Posterior cingulate gyrus (tissue), 11 donors: ENCODE data around the gene FTHL17.
A peak's percentile ranks its signal among the peaks of the same experiment; 100 is the strongest.

Experiments
- DNase-seq, 10 donors: peaks; one replicate each; pipeline versions ENCODE4 v3.0.0 to v3.0.0-alpha.2; 2020 to 2021; ENCODE audit warnings: mixed read lengths in 3 of 10
- intact Hi-C: fragments of 100-400 bp; cut with DNase I; formaldehyde crosslinking; loops from one replicate; pipeline ENCODE4 v1.15.1; 2023

FTHL17 gene

DNA sequence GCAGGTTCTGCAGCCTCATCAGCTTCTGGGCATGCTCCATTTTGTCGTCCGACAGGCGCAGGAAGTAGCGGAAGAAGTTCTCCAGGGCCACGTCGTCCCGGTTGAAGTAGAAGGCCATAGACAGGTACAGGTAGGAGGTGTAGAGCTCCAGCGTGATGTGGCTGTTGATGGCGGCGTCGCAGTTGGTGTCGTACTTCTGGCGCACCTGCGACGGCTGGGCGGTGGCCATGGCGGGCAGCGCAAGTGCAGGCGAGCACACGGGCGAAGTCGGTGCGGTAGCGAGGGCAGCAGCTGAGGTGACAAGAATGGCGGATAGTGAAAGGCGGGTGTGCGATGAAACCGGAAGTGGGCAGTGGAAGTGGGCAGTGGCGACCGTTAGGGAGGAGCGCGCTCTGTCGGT lies at the start of gene FTHL17:
TSS of gene FTHL17 (minus strand) at position 317 of the 400 bp plus-strand sequence. CDS start at position 229, 88 bp downstream.
- peak in 1 of 10 donors; percentile 54 for DNase-seq
- intact Hi-C loops, result no loop called here

DNA sequence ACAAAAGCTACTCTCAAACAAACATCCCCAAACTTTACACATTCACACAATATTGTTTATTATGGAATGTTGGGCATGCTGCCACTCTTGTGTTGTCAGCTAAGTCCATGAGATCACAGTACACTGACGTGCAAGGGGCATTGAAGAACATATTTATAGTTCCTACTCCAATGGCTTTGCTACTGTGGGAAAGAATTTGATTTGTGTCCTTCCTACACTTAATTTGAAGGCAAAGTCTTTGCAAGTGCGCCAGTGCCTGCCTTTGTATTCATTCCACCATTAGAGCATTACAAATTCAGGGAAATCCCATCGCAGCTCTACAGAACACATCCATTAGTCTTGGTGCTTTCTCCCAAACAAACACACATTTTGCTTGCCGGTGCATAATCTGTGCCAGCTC lies 45.4 kb upstream of the FTHL17 start:
- DNase-seq, result no peak
- intact Hi-C loops, result no loop called here

DNA sequence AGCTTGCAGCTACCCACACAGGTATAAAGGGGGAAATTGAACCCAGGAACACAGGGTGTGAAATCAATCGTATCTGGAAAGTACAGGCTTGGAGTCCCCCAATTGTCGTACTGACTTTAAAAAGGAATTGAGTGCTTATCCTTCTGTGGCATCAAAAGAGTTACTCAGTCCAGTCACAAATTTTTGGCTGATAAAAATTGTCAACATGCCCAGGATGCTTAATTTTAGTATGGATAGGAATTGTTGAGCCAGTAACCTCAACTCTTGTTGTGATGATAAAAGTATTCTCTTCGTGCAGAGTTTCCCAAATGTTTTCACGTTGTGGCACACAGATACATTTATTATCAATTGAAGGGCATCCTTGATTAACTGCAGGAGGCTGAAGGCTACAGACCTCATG lies 43.6 kb upstream of the FTHL17 start:
- DNase-seq, result no peak
- intact Hi-C loops, result no loop called here

DNA sequence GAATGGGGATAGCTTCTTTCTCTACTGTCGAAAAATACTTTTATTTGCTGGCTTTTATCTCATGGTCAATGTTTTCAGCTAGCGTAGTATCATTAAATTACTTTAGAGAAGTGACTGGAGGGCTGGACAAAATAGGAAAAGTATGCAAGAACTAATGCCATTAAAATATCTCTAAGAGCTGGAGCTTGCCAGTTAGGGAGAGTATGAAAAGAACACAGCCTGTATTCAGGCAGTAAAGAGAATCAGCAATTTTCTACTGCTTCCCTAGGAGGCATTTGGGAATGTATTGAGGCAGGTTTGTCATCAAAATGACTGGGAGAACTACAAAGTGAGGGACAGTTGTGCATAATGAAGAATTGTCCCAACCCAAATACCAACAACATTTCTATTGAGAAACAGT lies 43.0 kb upstream of the FTHL17 start:
- DNase-seq, result no peak
- intact Hi-C loops, result no loop called here

DNA sequence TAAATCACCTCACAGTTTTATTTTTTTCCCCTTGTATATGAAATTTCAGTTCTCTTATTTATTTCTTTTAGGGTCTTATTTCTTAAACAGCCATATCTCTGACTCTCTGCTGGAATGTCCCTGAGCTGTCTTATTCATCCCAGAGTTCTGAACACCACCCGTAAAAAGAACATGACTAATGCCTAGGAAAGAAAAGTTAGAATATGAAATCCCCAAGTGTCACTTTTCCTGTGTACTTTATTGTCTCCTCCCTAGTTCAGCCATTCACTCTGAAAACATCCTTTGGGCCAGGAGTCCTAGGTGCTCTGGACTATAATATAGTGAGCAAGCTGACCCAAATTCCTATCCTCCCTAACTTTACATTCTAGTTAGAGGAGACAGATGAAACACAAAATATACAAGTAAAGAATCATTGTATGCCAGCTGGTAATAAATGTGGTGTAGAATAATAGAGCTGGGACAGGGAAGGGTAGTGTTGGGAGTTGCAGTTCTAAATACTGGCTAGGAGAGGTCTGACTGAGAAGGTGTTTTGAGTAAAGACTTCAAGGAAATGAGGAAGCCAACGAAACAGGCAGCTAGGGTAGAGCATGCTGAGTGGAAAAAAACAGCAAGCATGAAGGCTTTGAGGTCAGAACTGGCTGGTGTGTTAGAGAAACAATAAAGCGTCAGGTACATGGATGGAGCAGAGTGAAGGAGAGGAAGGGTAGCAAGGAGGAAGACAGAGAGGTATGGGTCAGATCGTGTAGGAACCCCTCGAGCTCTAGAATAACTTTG lies 40.6 kb upstream of the FTHL17 start:
- intact Hi-C loops, result no loop called here
- DNase-seq, result no peak

DNA sequence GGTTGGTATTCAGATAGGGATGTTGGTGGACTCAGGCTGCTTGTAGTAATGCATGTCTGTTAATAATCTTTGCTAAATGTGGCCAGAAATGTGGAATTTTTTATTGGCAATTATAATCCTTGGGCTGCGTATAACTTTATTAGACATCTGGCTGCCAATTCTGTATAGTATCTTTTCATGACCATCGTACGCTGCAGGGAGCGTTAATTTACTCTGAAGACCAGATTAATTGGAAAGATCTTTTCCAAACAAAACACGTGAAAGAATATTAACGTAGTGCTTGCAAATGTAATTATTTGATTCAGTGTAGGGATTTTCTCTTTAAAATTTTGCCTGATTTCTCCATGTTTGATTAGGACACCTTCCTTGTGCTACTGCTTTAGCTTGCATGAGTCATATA lies 38.8 kb upstream of the FTHL17 start:
- intact Hi-C loops, result no loop called here
- no peak for DNase-seq

DNA sequence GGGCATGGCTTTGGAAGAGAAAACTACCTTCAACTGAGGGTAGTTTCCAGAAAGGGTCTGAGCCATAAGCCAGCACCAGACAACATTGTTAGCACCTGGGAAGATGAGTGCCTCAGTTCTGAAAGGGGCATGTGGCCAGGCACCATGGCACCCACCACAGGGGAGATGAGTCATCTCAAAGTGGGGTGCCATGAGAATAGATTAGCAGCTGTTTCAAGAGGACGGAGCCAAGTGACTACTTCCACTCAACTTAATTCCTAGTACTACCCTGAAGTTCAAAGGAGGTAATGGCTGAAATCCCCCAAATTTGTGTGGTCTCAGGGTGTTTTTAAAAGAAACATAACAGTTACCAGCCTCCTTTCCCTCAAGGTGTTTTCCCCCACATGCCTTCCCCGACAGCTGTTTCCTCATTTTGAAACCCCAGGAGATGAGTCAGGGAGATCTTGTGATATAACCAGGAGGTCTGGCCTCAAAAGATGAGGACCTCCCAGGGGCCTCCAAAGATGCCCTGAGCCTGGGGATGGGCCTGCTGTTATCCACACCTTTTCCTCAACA lies 27.8 kb upstream of the FTHL17 start:
- intact Hi-C loops, result no loop called here
- DNase-seq, result no peak

DNA sequence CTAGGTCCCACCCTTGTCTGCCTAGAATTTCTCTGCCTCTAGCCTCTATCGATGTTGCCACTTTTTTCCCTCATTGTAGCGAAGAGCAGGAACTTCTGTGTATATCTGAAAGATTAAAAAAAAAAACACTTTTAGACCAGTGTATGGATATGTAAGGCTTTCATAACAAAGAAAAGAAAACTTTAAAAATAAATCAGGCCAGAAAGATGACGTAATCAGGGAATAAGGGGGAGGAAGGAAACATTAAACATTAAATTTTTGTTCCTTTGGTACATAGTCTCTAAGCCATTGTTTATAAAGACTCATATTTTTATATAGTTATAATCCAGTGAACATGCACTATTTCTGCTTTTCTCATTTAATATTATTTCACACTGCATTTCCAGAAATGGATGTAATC lies 26.2 kb upstream of the FTHL17 start:
- intact Hi-C loops, result no loop called here
- no peak for DNase-seq

DNA sequence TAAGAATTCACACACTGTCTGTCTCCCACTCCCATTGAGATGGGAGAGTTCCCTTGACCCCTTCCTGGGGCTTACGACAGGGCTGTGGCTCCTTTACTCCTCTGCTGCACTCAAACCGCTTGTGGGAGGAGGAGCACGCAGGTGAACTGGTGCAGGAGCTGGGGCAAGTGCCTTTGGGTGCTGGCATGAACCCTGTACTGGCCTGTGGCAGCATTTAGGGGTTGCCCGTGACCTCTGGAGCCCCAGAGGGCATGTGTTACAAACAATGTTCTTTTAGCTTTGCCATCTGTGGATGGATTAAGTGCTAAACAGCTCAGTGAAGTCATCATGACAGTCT lies 21.8 kb upstream of the FTHL17 start:
- intact Hi-C loops, result no loop called here
- no peak for DNase-seq

DNA sequence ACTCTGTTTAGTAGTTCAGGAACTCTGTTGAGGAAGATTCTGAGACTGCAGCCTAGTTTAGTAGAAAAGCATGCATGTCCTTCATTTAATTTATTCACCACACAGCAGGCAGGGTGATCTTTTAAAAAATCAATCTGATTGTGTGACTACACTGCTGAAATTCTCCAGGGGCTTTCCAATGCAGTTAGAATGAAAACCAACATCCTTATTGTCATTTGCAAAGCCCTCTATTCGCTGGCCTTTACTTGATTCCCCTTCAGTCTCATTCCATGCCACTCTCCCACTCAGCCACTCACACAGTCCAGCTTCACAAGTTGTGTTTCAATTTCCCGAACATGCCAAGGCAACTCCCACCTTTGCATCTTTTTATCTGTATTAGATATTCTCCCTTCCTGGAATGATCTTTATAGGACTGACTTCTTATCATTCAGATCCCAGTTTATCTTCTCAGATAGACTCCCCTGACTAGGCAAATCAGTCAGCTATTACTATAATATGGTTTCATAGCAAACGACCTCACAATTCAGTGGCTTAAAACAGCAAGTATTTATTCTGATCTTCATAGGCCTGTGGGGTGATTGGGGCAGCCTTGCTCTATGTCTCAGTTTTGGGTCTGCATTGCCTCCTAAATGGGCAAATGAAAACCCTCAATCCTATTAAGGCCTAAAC lies 21.3 kb upstream of the FTHL17 start:
- DNase-seq, result no peak
- intact Hi-C loops, result no loop called here

DNA sequence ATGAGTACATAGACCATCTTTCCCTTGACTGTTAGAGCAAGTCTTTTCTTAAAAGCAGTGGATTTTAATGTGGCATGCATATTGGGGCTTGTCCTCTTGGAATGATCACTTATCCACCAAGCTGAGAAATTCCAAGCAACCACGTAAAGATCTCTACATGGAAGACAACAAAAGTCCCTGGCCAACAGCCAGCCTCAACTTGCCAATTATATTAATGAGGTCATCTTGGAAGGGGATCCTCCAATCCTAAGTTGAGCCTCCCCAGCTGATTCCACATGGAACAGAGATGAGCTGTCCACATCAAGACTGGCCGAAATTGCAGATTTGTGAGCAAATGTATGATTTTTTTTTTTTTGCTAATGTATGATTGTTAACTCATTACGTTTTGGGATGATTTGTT lies 20.6 kb upstream of the FTHL17 start:
- no peak for DNase-seq
- intact Hi-C loops, result no loop called here

DNA sequence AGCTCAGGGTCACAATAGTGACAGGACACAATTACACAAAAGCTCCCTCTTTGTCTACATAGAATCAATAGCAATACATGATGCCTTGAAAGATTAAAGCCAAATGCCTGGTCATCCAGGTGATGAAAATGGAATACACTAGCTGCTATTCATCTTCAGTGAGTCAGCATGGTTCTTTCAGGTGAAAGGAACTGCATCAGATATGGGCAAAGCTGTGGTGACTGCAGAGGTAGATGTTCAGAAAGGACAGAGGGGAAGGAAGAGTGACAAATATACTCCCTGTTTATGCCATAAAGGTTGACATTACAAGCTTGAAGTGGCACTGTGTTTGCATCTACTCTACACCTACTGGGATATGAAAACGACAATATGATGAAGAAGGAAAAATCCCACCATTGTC lies 20.0 kb upstream of the FTHL17 start:
- intact Hi-C loops, result no loop called here
- no peak for DNase-seq

DNA sequence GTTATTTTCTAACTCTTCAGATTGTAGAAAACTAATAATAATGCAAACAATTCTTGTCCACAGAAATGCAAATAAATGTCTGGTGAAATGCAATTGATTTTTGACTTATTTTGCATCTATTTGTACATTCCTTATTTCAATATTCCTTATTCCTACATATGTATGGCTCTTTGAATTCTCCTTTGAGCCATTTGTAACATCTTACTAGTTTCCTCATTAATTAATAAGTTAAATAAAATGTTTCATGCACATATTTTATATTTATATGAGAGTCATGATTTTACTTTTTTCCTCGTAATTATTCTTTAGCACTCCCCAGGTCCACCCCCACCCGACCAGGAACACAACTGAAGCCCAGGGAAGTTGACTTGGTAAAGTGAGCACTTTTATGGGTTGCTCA lies 2.7 kb upstream of the FTHL17 start:
- DNase-seq, result no peak
- intact Hi-C loops, result no loop called here

DNA sequence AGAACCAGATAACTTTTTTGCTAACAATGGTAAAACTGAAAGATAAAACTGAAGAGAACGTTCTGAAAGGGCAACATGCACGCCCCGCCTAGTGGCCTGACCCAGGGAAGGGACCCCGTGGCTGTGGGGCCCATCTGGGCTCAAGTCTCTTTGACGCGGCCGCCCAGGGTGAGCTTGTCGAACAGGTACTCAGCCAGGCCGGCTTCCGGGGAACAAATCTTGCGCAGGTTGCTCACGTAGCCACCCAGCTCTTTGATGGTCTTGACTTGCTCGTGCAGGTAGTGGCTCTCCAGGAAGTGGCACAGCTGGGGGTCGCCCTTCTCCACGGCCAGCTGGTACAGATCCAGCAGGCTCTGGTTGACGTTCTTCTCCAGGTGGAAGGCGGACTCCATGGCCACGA lies 579 bp downstream of the FTHL17 start:
- DNase-seq, result peak in 2 of 10 donors; percentile 64 to 81
- intact Hi-C loops, result no loop called here

DNA sequence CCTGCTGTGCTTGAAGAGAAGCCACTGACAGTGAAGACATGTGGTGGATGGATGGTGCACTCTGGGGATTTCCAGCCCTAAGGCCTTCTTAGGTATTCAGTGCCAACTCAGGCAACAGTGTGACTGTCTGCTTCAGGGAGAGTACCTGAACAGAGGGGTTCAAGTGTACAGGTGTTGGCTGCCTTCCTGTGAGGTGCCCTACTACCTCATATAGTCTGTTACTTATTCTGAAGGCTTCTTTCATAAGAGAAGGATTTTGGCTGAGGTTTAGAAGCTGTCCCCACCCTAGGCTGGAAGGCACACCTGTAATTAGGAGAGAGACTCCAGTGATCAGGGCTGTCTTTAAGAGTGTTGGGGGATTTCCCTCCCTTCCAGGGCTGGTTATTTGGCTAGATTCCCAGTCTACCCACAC lies 1.8 kb downstream of the FTHL17 start:
- no peak for DNase-seq
- intact Hi-C loops, result no loop called here

DNA sequence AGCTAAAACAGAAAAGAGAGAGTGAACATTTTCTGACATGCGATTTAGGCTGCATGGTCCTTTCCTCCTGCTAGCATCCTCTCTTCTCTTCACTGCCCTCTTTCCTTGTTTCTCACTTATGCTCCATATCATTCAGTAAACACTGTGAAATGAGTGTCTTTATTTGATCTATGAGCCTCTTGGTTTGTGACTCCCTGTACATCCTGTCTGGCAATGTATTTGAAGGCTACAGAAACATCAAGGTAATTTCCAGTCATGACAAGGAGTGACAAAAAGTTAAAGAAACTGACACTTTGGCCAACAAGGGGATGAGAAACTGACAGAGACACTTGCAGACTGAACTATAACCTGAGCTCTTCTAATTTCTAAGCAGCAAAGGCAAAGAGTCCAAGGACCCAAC lies 8.7 kb downstream of the FTHL17 start:
- intact Hi-C loops, result no loop called here
- DNase-seq, result no peak

DNA sequence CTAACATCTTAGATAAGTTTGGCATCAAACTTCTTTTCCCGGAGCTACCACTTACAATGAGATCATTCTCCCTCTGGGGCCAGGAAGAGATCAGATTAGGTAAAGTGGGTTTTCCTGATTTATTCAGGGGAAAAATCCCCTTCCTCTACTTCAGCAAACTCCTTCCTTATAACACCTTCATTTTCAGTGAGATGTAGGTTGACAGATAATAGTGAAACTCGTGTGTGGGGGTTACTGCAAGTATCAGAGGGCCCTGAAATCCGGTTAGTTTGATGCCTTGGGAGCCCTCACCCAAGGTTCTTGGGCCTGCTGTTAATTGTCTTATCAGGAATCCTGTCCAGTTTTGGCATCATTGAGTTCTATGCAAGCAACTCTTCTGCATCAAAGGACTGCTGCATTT lies 10.8 kb downstream of the FTHL17 start:
- intact Hi-C loops, result no loop called here
- no peak for DNase-seq

DNA sequence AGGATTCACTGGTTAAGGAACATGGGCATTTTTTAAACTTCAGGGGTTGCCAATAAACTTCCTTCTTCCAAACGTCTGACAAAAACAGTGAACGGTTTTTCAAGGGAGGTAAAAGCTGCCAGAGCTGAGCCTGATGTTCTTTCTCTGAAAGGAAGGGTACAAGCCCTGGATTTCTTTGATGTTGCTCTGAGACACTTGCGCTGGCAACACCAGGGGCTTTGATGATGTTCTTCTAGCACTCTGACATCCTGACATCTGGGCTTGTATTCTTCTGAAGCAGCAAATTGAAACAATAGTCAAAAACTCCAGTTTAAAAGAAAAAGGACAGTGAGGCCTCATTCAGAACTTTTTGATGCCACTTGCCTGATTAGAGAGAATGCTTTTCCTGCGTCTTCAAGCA lies 11.8 kb downstream of the FTHL17 start:
- intact Hi-C loops, result no loop called here
- DNase-seq, result no peak

DNA sequence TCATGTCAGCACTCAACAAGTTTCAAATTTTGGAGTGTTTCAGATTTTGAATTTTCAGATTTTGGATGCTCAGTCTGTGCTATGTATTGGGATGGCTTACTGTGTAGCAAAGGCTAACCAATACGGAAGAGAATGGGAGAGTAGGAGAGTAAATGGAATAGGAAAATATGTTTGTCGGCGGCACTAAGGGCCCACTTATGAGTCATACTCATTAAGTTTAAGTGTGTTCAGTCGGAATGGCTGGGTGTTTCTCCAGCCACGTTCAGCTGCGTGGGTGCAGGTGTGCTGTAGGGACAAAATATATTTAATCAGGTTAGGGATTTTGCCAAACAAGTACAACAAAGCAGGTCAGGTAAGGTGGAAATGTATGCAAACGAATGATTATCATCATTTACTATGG lies 13.6 kb downstream of the FTHL17 start:
- intact Hi-C loops, result no loop called here
- DNase-seq, result no peak

DNA sequence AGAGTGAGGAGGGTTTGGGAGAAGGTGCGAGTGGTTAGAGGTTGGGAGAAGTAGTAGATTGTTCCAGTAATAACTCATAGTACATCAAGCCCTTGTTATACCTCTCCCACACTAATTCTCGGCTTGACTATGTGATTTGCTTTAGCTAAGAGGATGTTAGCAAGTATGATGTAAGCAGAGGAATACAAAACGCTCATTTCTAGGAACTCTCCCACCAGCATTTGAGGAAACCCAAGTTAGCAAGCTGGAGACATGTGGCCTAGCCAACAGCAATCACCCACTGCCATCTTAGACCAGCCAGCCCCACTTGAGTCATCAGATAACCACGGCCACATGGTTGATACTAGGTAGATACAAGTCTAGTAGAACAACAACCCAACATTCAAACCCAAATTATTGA lies 14.2 kb downstream of the FTHL17 start:
- intact Hi-C loops, result no loop called here
- no peak for DNase-seq

DNA sequence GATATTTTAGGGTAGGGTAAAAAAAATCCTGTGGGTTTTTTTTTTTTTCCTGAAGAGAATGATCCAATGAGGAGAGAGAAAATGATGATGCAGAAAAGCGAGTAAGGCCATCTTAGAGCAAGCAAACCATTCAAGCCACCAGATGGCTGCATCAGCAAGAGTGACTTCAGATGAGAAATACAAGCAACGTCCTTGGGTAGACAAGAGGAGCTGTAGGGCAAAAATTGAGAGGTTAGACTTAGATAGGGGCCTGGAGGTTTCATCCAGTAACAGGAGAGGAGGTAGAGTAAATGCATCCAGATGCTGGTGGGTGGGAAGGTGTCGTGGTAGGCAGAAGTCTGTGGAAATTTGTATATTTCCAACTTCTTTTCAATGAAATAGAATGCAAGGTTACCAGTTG lies 14.6 kb downstream of the FTHL17 start:
- intact Hi-C loops, result no loop called here

DNA sequence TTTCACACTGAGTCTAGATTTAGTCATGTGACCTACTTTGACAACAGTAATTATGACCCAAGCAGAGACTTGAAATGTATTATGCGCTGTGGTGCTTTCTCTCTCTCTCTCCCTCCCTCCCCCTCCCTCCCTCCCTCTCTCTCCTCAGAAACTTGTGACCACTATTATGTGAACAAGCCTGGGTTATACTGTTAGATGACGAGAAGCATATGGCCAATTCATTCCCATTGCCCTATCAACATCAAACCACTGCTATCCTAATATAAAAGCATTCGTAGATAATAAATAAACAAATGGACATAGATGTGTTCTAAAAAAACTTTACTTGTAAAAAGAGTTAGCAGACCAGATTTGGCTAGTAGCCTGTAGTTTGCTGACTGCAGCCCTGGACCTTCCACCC lies 18.2 kb downstream of the FTHL17 start:
- intact Hi-C loops, result no loop called here
- DNase-seq, result no peak

More for the DNA sequence above, 14.6 kb downstream of the FTHL17 start:
- no peak for DNase-seq
